Hepatocyte (in vitro differentiated cells): ENCODE data around the gene EDARADD. TPM values are rescaled to one million over a fixed set of nuclear protein-coding genes. Genes with fewer than 3 reads are reported as not detected.

ENCODE experiments used
- DNase-seq: peaks from one replicate; pipeline ENCODE4 v3.0.0-alpha.2; 2016; ENCODE audit warnings: low spot score
- H2AFZ ChIP-seq: fragments of 200-600 bp; sonication (generic); 2 replicates; pipeline ENCODE4 v1.6.0; 2016; ENCODE audit warnings: antibody characterized with exemption, mild to moderate bottlenecking
- H3K27ac ChIP-seq: fragments of 200-600 bp; sonication (generic); 2 replicates; pipeline ENCODE4 v1.5.1; 2016; ENCODE audit warnings: mild to moderate bottlenecking
- H3K27me3 ChIP-seq: fragments of 200-600 bp; sonication (generic); 2 replicates; pipeline ENCODE4 v1.6.1; 2016
- H3K36me3 ChIP-seq: fragments of 200-600 bp; sonication (generic); replicated peaks from 2 replicates; pipeline ENCODE4 v1.5.1; 2016; ENCODE audit warnings: low read depth; ENCODE audit not compliant: insufficient read depth
- H3K4me1 ChIP-seq: fragments of 200-600 bp; sonication (generic); 2 replicates; pipeline ENCODE4 v1.5.1; 2016; ENCODE audit warnings: mild to moderate bottlenecking, moderate library complexity; ENCODE audit not compliant: insufficient read depth
- H3K4me2 ChIP-seq: fragments of 200-600 bp; sonication (generic); 2 replicates; pipeline ENCODE4 v1.6.0; 2016
- H3K4me3 ChIP-seq: fragments of 200-600 bp; sonication (generic); 2 replicates; pipeline ENCODE4 v1.5.1; 2016; ENCODE audit warnings: mild to moderate bottlenecking
- H3K79me2 ChIP-seq: fragments of 200-600 bp; sonication (generic); 2 replicates; pipeline ENCODE4 v1.6.0; 2017; ENCODE audit warnings: mild to moderate bottlenecking
- H3K9me2 ChIP-seq: fragments of 200-600 bp; sonication (generic); replicated peaks from 2 replicates; pipeline ENCODE4 v1.6.0; 2017; ENCODE audit warnings: mild to moderate bottlenecking; ENCODE audit not compliant: insufficient read depth
- H3K9me3 ChIP-seq: fragments of 200-600 bp; sonication (generic); 2 replicates; pipeline ENCODE4 v1.5.1; 2016; ENCODE audit warnings: low read depth, mild to moderate bottlenecking
- H4K20me1 ChIP-seq: fragments of 200-600 bp; sonication (generic); 2 replicates; pipeline ENCODE4 v1.6.0; 2016; ENCODE audit warnings: mild to moderate bottlenecking; ENCODE audit not compliant: insufficient read depth, poor library complexity, severe bottlenecking
- CTCF ChIP-seq: fragments of 200-600 bp; sonication (generic); IDR thresholded peaks from 2 replicates; pipeline ENCODE4 v1.5.1; 2016; ENCODE audit warnings: antibody characterized with exemption, mild to moderate bottlenecking; ENCODE audit not compliant: poor library complexity
- EZH2 ChIP-seq: fragments of 200-600 bp; sonication (generic); IDR thresholded peaks from 2 replicates; pipeline ENCODE4 v1.6.1; 2016; ENCODE audit warnings: antibody characterized with exemption, mild to moderate bottlenecking, borderline replicate concordance
- EZH2phosphoT487 ChIP-seq: fragments of 200-600 bp; sonication (generic); IDR thresholded peaks from one replicate; pipeline ENCODE4 v1.6.1; 2018; ENCODE audit warnings: antibody characterized with exemption, mild to moderate bottlenecking, low read depth, moderate library complexity; ENCODE audit not compliant: unreplicated experiment, severe bottlenecking
- WGBS: methylation state at CpG from one replicate; pipeline ENCODE4 v1.1.6; 2016; ENCODE audit warnings: low lambda C conversion rate; ENCODE audit errors: missing lambda C conversion rate; 5-methylcytosine and 5-hydroxymethylcytosine counted together
- polyA plus RNA-seq: library from polyadenylated mRNA; unstranded; fragments of >200 nt; fragmentation: Nextera tagmentation; extraction: Ambion mirVana; gene quantifications from 2 replicates; pipeline ENCODE4 v1.2.1, GENCODE V29; 2016
- total RNA-seq: library from RNA; depleted of rRNA; stranded (reverse); fragments of >200 nt; gene quantifications from 2 replicates; pipeline ENCODE4 v1.2.3, GENCODE V29; 2014

The EDARADD gene
- total and polyA plus RNA-seq, 2 experiments from 2014 or later = 1.7 to 4.5 TPM

- Histone ChIP-seq H3K4me3 (no peak overlapping the region), H4K20me1 (no peaks in the 10 kb centered on the region), H2AFZ (no peak overlapping the region), H3K79me2 (no peaks in the 10 kb centered on the region), H3K4me2 (no peak overlapping the region), H3K4me1 (no peaks in the 10 kb centered on the region), H3K9me3 (no peaks in the 10 kb centered on the region), H3K27ac (no peak overlapping the region), H3K27me3 (no peaks in the 10 kb centered on the region), H3K36me3 (no peaks in the 10 kb centered on the region), H3K9me2 (no peaks in the 10 kb centered on the region)
- peak; percentile 29 for DNase-seq
- TF ChIP-seq CTCF = no peak
- no peak for TF ChIP-seq EZH2
- no peak for TF ChIP-seq EZH2phosphoT487
- WGBS = 53% methylated on average over 10 of the region's 11 CpGs
These were observed 101.5 kb downstream of the EDARADD start for GRCh38 chr1:236495467-236496112.

GRCh38 chr1:236497908-236498307 is 103.8 kb downstream of the EDARADD start:
- H3K9me2 ChIP-seq = no peaks in the 10 kb centered on the region
- no peak overlapping the region for H3K4me2 ChIP-seq
- H3K4me1 ChIP-seq = no peaks in the 10 kb centered on the region
- H3K27ac ChIP-seq = no peak overlapping the region
- H3K27me3 ChIP-seq = no peaks in the 10 kb centered on the region
- H3K79me2 ChIP-seq = no peaks in the 10 kb centered on the region
- H3K4me3 ChIP-seq = no peak overlapping the region
- H4K20me1 ChIP-seq = no peaks in the 10 kb centered on the region
- 75% methylated on average over 6 of the region's 6 CpGs for WGBS
- DNase-seq = no peak
- no peaks in the 10 kb centered on the region for H3K36me3 ChIP-seq
- TF ChIP-seq EZH2phosphoT487 (no peak), CTCF (no peak), EZH2 (no peak)
- no peaks in the 10 kb centered on the region for H3K9me3 ChIP-seq
- H2AFZ ChIP-seq = no peak overlapping the region

GRCh38 chr1:236501093-236501492 is 107.0 kb downstream of the EDARADD start:
- no peak for TF ChIP-seq EZH2
- TF ChIP-seq EZH2phosphoT487 = no peak
- TF ChIP-seq CTCF = no peak
- Histone ChIP-seq H2AFZ (no peak overlapping the region), H3K27me3 (no peaks in the 10 kb centered on the region), H3K4me1 (peaks cover 5% of the 10 kb centered on the region), H3K36me3 (no peaks in the 10 kb centered on the region), H4K20me1 (no peaks in the 10 kb centered on the region), H3K9me2 (no peaks in the 10 kb centered on the region), H3K79me2 (no peaks in the 10 kb centered on the region), H3K4me3 (no peak overlapping the region), H3K4me2 (no peak overlapping the region), H3K9me3 (no peaks in the 10 kb centered on the region), H3K27ac (no peak overlapping the region)
- no peak for DNase-seq
- 90% methylated on average over 6 of the region's 6 CpGs for WGBS
